ENCODE measurements around the gene HMX1. TPM values are rescaled to one million over a fixed set of nuclear protein-coding genes. Genes with fewer than 3 reads are reported as not detected.

HMX1 gene
- polyA plus RNA-seq, 1 donor (not counting 4 experiments of a cell fraction or from before 2014, with no cell fraction given): not detected

DNA sequence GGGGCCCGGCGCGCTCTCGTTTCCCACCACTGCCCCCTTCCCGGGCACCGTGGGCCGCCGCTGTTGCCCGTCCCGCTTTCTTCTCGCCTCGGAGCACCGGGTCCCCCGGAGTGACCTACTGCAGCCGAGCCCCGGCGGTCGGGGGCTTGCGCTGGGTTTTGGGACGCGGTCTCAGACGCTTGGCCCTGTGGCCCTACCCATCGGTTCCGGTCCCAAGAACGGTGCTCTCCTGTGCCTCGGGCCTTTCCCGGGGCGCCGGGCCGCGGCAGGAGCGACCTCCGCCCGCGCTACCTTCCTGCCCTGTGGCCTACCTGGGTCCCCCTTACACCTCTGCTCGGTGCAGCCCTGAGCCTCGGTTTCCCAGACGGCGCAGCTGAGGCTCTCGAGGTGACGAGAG lies 21.6 kb upstream of the HMX1 start:
- no peaks in the 10 kb centered on the region for H3K36me3 ChIP-seq (ENCODE audit: control insufficient read depth in 2 of 2, extremely low read depth in 1 of 2, insufficient read depth in 2 of 2, low read length in 2 of 2)
- no peaks in the 10 kb centered on the region for H3K79me2 ChIP-seq (ENCODE audit: control insufficient read depth, insufficient read depth, low read length)
- no peaks in the 10 kb centered on the region for H4K20me1 ChIP-seq (ENCODE audit: control insufficient read depth, extremely low read depth, insufficient read depth, low read length)
- no peak for DNase-seq (ENCODE audit: low read depth, low spot score)
- no peak overlapping the region for H2AFZ ChIP-seq (ENCODE audit: control insufficient read depth, low read length)
- peaks cover 68% of the 10 kb centered on the region for H3K27me3 ChIP-seq (ENCODE audit: control insufficient read depth, extremely low read depth, insufficient read depth, low read length)
- H3K9me1 ChIP-seq (ENCODE audit: control insufficient read depth, extremely low read depth, insufficient read depth, low read length): no peaks in the 10 kb centered on the region
- no peak overlapping the region for H3K4me2 ChIP-seq (ENCODE audit: control insufficient read depth, extremely low read depth, insufficient read depth, low read depth, low read length)
- H3K27ac ChIP-seq (ENCODE audit: control insufficient read depth, insufficient read depth, low read length): no peak overlapping the region
- no peaks in the 10 kb centered on the region for H3K9me3 ChIP-seq (ENCODE audit: control insufficient read depth, low read depth, low read length)
- no peak for FAIRE-seq
- TF ChIP-seq EZH2 (IDR thresholded peaks at IDR 0.05; ENCODE audit: low read length): no peak
- TF ChIP-seq, protein P1, sequence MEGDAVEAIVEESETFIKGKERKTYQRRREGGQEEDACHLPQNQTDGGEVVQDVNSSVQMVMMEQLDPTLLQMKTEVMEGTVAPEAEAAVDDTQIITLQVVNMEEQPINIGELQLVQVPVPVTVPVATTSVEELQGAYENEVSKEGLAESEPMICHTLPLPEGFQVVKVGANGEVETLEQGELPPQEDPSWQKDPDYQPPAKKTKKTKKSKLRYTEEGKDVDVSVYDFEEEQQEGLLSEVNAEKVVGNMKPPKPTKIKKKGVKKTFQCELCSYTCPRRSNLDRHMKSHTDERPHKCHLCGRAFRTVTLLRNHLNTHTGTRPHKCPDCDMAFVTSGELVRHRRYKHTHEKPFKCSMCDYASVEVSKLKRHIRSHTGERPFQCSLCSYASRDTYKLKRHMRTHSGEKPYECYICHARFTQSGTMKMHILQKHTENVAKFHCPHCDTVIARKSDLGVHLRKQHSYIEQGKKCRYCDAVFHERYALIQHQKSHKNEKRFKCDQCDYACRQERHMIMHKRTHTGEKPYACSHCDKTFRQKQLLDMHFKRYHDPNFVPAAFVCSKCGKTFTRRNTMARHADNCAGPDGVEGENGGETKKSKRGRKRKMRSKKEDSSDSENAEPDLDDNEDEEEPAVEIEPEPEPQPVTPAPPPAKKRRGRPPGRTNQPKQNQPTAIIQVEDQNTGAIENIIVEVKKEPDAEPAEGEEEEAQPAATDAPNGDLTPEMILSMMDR (optimal IDR thresholded peaks at IDR 0.05 in 1 of 3, IDR thresholded peaks at IDR 0.05 in 1 of 3, conservative IDR thresholded peaks at IDR 0.05 in 1 of 3; ENCODE audit: extremely low read depth in 1 of 3, insufficient read depth in 2 of 3, low read length in 3 of 3): no peak
- no peak overlapping the region for H3K4me3 ChIP-seq (ENCODE audit: control insufficient read depth in 2 of 3, extremely low read depth in 1 of 3, insufficient read depth in 2 of 3, low read depth in 1 of 3, low read length in 3 of 3)
- dilution Hi-C loops (cut with MboI; ENCODE audit: extremely low pct_ligation_motif_present, low sequenced_read_pairs): no loop called here
- H3K9ac ChIP-seq (ENCODE audit: control insufficient read depth, extremely low read depth, insufficient read depth, low read length): no peak overlapping the region
- H3K4me1 ChIP-seq (ENCODE audit: control insufficient read depth, extremely low read depth, insufficient read depth, low read length): peaks cover 6% of the 10 kb centered on the region

DNA sequence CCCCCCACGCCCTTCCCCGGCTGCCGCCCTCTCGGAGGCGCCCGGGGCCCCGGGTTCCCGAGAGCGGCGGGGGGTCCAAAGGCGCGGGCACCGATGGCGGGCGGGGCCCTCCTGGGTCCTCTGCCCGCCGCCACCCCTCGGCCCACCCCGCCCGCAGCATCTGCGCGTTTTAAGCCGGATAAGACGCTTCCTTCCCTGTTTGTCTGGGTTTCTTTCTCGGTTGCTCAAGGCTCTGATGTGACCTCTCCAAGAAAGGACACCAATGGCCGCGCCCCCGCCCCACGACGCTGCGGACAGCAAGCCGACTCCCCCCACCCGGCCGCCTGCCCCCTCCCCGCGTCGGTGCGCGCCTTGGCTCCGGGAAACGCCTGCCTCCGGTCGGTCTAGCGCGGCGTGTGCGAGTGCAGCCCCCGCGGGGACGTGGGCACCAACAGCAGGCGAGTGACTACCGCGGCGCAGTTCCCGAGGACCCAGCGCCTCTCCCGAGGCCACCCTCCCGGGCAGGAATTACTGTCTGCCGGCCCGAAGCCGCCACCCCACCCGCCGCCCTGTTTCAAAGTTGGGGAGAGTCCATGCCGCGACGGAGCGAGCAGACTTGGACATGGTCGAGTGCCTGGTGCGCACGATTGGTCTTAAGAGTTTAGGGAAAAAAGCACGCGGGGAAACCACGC lies 21.1 kb upstream of the HMX1 start:
- no peaks in the 10 kb centered on the region for H3K9me1 ChIP-seq (ENCODE audit: control insufficient read depth, extremely low read depth, insufficient read depth, low read length)
- no peak overlapping the region for H3K27ac ChIP-seq (ENCODE audit: control insufficient read depth, insufficient read depth, low read length)
- FAIRE-seq (no peak), DNase-seq (ENCODE audit: low read depth, low spot score) (no peak)
- no peaks in the 10 kb centered on the region for H3K36me3 ChIP-seq (ENCODE audit: control insufficient read depth in 2 of 2, extremely low read depth in 1 of 2, insufficient read depth in 2 of 2, low read length in 2 of 2)
- H3K27me3 ChIP-seq (ENCODE audit: control insufficient read depth, extremely low read depth, insufficient read depth, low read length): peaks cover 74% of the 10 kb centered on the region
- peaks cover 2% of the 10 kb centered on the region for H3K4me1 ChIP-seq (ENCODE audit: control insufficient read depth, extremely low read depth, insufficient read depth, low read length)
- H3K9ac ChIP-seq (ENCODE audit: control insufficient read depth, extremely low read depth, insufficient read depth, low read length): no peak overlapping the region
- no peaks in the 10 kb centered on the region for H3K9me3 ChIP-seq (ENCODE audit: control insufficient read depth, low read depth, low read length)
- no peak overlapping the region for H2AFZ ChIP-seq (ENCODE audit: control insufficient read depth, low read length)
- dilution Hi-C loops (cut with MboI; ENCODE audit: extremely low pct_ligation_motif_present, low sequenced_read_pairs): no loop called here
- TF ChIP-seq, protein P1 (optimal IDR thresholded peaks at IDR 0.05 in 1 of 3, IDR thresholded peaks at IDR 0.05 in 1 of 3, conservative IDR thresholded peaks at IDR 0.05 in 1 of 3; ENCODE audit: extremely low read depth in 1 of 3, insufficient read depth in 2 of 3, low read length in 3 of 3): no peak
- TF ChIP-seq EZH2 (IDR thresholded peaks at IDR 0.05; ENCODE audit: low read length): no peak
- no peaks in the 10 kb centered on the region for H4K20me1 ChIP-seq (ENCODE audit: control insufficient read depth, extremely low read depth, insufficient read depth, low read length)
- no peak overlapping the region for H3K4me3 ChIP-seq (ENCODE audit: control insufficient read depth in 2 of 3, extremely low read depth in 1 of 3, insufficient read depth in 2 of 3, low read depth in 1 of 3, low read length in 3 of 3)
- H3K79me2 ChIP-seq (ENCODE audit: control insufficient read depth, insufficient read depth, low read length): no peaks in the 10 kb centered on the region
- no peak overlapping the region for H3K4me2 ChIP-seq (ENCODE audit: control insufficient read depth, extremely low read depth, insufficient read depth, low read depth, low read length)

Measured in keratinocyte (primary cell).